Measurements from ENCODE around the gene RND2.
"Not testable (repeated sequence)": the region's sequence is repeated elsewhere in the genome, so short reads cannot be mapped to it uniquely, and the experiment has no call there.

Gene RND2

DNA sequence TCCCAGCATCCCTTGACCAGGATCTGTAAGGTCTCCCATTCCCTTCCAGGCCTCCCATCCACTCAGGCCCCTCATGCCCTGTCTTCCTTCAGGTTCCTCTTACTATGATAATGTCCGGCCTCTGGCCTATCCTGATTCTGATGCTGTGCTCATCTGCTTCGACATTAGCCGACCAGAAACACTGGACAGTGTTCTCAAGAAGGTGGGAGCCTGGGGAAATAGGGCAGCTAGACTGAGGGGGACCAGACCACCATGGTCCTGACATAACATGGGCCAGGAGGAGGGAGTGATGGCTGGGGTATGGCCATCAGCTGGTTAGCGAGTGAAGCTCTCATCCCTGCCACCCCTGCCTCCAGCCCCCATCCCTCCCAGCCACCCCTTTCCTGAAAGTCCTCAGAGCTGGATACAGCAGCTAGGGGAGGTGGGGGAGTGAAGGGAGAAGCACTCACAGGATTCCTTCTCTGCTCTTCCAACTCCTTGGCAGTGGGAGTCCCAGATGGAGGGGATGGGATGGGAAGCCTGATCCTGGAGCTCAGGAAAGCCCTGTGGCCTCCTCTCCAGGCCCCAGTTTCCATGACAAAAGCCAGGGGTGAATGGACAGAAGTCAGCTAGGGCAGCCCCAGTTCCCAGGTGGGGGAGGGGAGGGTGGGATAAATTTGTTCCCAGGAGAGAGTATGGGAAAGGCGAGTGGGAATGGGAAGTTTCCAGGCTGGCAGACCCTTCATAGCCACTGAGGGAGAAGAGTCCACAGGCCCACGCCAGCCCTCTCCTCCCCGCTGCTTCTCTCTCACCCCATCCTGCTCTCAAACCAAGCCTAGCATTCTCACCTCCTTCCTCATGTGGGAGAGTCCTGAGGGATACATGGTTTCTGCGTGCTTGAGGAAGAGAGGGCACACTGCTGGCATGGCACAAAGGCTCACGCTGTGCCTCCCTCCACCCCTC is 2.3 kb downstream of the RND2 start:
- no peak for DNase-seq

DNA sequence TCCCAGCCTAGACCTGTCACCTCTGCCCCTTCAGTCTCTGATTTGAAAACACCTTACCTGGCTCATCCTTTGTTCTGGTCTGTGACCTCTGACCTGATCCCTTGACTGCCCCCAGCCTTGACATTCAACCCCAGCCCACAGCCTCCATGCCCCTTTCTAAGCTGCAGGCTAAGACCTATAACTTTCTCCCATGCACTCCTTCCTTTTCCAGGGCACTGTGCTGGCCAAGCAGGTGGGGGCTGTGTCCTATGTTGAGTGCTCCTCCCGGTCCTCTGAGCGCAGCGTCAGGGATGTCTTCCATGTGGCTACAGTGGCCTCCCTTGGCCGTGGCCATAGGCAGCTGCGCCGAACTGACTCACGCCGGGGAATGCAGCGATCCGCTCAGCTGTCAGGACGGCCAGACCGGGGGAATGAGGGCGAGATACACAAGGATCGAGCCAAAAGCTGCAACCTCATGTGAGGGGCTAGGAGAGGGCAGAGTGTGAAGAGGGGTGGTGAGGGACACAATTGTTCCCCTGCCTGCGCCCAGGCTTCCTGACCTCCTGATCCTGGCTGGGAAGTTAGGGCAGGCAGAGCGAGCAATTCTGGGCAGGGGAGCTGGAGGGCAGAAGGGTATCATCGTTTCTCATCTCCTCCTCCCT is 3.3 kb downstream of the RND2 start:
- DNase-seq, result no peak

GRCh38 chr17:43030137-43030767 is 5.2 kb downstream of the RND2 start:
- DNase-seq, result no peak

- no peak for DNase-seq
Observed at GRCh38 chr17:43031666-43032065, 6.6 kb downstream of the RND2 start.

GRCh38 chr17:43033948-43034881 is 9.2 kb downstream of the RND2 start:
- no peak for DNase-seq

DNA sequence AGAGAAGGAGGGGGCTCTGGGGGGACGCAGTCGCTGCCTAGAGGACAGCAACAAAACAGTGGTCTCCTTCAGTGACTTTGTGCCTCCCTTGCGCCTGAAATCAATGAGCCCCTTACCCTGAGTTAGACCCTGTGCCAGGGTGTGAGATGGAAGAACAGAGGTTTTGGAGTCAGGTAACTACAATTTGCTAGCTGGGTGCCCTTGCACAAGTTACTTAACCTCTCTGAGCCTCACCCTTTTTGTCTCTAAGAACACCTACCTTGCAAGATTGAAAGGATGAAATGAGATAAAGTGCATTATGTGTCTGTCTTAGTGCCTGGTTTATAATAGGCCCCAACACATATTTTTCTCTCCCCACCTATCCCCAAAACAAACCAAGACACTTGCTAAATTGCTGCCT is 9.9 kb downstream of the RND2 start:
- no peak for DNase-seq

- DNase-seq, result no peak
Observed at GRCh38 chr17:43039646-43040045, 14.6 kb downstream of the RND2 start.

DNA sequence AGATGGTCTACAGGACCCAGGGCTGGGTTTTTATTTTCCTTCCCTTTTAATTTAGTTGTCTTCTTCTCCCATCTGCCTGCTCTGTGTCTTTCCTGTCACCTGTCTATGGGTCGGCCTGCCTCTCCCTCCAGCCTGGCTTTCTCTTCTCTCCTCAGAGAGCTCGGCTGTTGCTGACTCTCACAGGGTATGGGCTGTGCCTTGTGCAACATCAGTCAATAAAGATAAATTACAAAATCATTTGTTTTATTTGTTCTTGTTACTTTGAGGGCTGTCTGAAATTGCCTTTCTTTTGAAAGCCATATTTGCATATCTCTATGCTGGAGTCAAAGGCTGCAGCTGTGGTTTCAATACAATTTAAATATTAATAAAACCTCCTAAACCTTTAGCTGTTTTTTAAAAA is 15.6 kb downstream of the RND2 start:
- DNase-seq, result no peak

- peak; percentile 16 for DNase-seq
Observed at GRCh38 chr17:43042025-43042628, 17.1 kb downstream of the RND2 start.

DNA sequence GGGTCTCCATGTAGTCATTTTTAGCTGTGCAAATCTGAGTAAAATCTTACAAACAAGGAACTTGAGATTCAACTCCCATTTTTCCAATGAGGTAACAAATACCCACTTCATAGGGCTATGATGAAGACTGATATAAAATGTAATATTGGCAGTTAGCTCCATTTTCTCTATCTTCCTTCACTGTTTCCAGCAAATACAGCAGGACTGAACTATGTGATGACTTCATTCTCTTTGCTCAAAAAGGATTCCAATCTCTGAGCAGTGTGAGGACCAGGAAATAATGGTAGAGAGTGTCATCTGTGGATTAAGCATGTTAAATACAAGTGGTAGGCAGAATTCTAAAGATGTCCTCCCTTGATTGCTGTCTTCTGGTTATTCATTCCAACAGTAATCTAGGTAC is 18.3 kb downstream of the RND2 start:
- DNase-seq, result no peak

DNA sequence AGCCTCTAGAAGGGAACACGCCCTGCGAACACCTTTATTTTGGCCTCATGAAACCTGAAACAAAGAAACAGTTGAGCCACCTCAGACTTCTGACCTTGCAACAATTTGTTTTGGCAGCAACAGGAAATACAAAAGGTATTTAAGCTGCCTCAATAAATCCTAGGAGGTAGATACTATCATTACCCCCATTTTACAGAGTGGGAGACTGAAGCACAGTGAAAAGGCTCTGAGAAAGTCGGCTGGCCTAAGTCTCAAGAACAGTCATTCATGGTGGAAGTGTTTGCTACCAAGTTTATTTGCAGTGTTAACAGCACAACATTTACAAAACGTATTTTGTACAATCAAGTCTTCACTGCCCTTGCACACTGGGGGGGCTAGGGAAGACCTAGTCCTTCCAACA is 19.0 kb downstream of the RND2 start:
- no peak for DNase-seq

DNA sequence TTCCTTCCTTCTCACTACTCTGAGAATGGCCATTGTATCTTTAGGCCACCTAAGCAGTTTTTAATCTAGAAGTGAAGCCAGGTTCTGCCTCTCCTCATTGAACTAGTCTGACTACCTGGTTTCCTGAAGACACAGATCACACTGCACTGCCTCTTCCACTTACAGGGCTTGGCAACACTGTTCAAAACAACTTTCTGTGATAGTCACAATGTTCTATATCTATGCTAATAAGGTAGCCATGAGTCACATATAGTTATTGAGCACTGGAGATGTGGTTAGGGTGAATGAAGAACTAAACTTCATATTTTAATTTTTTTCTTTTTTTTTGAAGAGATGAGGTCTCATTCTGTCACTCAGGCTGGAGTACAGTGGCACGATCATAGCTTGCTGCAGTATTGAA is 26.9 kb downstream of the RND2 start:
- DNase-seq, result no peak

GRCh38 chr17:43053008-43053407 is 28.0 kb downstream of the RND2 start:
- not testable (repeated sequence) for DNase-seq

DNA sequence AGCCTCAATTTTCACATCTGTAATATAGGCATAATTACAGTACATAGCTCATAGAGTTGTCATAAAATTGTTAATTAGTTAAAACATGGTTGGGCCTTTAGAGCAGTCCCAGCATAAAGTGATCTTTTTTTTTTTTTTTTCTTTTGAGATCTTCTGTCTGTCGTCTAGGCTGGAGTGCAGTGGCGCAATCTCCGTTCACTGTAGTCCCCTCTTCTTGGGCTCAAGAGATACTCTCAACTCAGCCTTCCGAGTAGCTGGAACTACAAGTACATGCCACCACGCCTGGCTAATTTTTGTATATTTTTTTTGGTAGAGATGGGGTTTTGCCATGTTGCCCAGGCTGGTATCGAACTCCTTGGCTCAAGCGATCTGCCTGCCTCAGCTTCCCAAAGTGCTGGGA is 31.0 kb downstream of the RND2 start:
- no peak for DNase-seq

GRCh38 chr17:43062984-43063638 is 38.1 kb downstream of the RND2 start:
- no peak for DNase-seq

- no peak for DNase-seq
Observed at GRCh38 chr17:43068570-43069367, 43.7 kb downstream of the RND2 start.

DNA sequence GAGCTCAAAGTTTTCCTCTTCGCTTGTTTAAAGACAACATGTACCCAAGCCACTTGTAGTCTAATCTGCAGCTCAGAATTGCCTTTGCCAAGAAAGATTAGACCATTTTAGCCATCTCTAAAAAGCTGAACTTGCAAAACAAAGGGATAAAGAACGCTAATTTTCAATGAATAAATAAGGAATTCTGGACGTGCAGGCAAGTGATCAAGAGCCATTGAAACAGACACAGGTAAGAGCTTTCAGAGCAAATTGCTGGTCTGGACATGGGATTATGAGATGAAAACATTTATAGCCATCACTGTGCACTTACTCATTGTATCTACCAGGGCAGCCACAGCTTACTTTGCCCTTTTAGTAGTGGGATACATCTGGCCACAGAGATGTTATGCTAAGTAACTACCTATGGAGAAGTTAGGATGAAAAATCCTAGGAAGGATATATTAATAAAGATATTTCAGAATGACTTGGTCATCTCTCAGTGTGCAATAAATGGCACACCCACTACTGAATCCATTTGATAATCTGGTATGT is 44.4 kb downstream of the RND2 start:
- no peak for DNase-seq

DNA sequence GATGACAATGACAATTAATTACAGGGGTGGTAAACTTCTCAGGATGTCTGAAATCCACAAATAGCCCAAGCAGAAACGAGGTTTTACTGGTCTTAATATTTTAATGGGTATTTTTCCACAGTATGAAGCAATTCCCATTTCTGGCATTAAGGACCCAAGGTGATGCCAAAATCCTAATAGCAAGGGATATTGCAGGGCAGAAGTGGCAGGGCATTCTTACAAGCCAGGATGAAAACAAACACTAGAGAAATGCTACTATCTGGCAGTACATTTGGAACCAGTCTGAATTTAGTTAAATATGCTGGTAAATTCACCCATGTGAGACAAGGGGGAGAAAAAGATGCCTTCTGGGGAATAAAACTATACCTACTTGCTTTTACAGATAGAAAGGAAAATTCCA is 45.2 kb downstream of the RND2 start:
- DNase-seq, result no peak

GRCh38 chr17:43070872-43071271 is 45.8 kb downstream of the RND2 start:
- DNase-seq, result peak; percentile 12

- DNase-seq, result no peak
Observed at GRCh38 chr17:43074869-43075268, 49.8 kb downstream of the RND2 start.
